Kidney (tissue), 14 donors: ENCODE results near the gene RPRD1B. TPM values are rescaled to one million over a fixed set of nuclear protein-coding genes. Genes with fewer than 3 reads are reported as not detected.

Experiments used
- DNase-seq, 5 donors: peaks; one replicate each; pipeline ENCODE4 v3.0.0-alpha.2; 2013 to 2020
- FAIRE-seq: peaks from 2 replicates; lab custom pipeline; 2012; peaks lifted over from hg19 to GRCh38; lab: Jason Lieb, UNC
- H3K27ac ChIP-seq, 2 donors: one replicate each; pipeline ENCODE4 v1.7.0; 2013; ENCODE audit warnings: low read depth in 2 of 2, low read length in 2 of 2, inconsistent platforms in 1 of 2
- H3K27me3 ChIP-seq: one replicate; pipeline ENCODE4 v1.7.1; 2013; ENCODE audit warnings: low read length, inconsistent platforms; ENCODE audit not compliant: control insufficient read depth, insufficient read depth
- H3K36me3 ChIP-seq, 3 donors: one replicate each; pipeline versions ENCODE4 v1.7.0 to v1.7.1; 2013; ENCODE audit warnings: low read length in 3 of 3, control low read depth in 1 of 3, inconsistent platforms in 1 of 3; ENCODE audit not compliant: insufficient read depth in 3 of 3, control insufficient read depth in 2 of 3
- H3K4me1 ChIP-seq, 3 donors: one replicate each; pipeline versions ENCODE4 v1.7.0 to v1.7.1; 2013; ENCODE audit warnings: low read length in 3 of 3, inconsistent platforms in 1 of 3, low read depth in 1 of 3; ENCODE audit not compliant: control insufficient read depth in 2 of 3, insufficient read depth in 2 of 3
- H3K4me3 ChIP-seq, 3 donors: one replicate each; pipeline versions ENCODE4 v1.7.0 to v1.8.1; 2013; ENCODE audit warnings: low read length in 3 of 3, control low read depth in 1 of 3, inconsistent platforms in 1 of 3
- H3K9ac ChIP-seq, 3 donors: one replicate each; pipeline versions ENCODE4 v1.7.0 to v1.7.1; 2013; ENCODE audit warnings: low read length in 3 of 3, control low read depth in 1 of 3, inconsistent platforms in 1 of 3
- H3K9me3 ChIP-seq, 3 donors: one replicate each; pipeline versions ENCODE4 v1.7.0 to v1.7.1; 2013; ENCODE audit warnings: low read length in 3 of 3, control low read depth in 1 of 3, inconsistent platforms in 1 of 3; ENCODE audit not compliant: control insufficient read depth in 2 of 3, insufficient read depth in 1 of 3
- intact Hi-C: fragments of 100-400 bp; cut with DNase I; formaldehyde crosslinking; loops from one replicate; pipeline ENCODE4 v1.11.1; 2022
- polyA plus RNA-seq: library from polyadenylated mRNA; stranded (reverse); fragments of 350-450 nt; fragmentation: Illumina TruSeq; extraction: RNeasy Lipid Tissue Mini Kit (QIAGEN cat#74804); gene quantifications from one replicate; pipeline ENCODE4 v1.2.3, GENCODE V29; 2014; ENCODE audit warnings: low read depth, low replicate concordance; ENCODE audit not compliant: insufficient read depth
- total RNA-seq: library from RNA; stranded (reverse); fragmentation: NEBNext Ultra II Directional; extraction: Animal tissue kit (Norgen Biotek cat#: 25700); gene quantifications from one replicate; pipeline ENCODE4 v1.2.1, GENCODE V29; 2021
- TF ChIP-seq, protein P1 (sequence below): IDR thresholded peaks from 3 replicates; pipeline ENCODE4 v1.5.1; 2012; ENCODE audit warnings: mild to moderate bottlenecking, moderate library complexity, borderline replicate concordance; ENCODE audit not compliant: insufficient read depth; ENCODE audit errors: extremely low read depth
- donor health status: control.
- donor health status: control.
- donor health status: control.
- donor health status: control.
- donor health status: control.
- donor health status: DM: yes; HTN: yes; CAD: no.
- donor health status: Normal renal cell carcinoma (clear cell type).

Gene RPRD1B
- total and polyA plus RNA-seq, 2 donors from 2014 or later: 13.4 to 34.4 TPM

DNA sequence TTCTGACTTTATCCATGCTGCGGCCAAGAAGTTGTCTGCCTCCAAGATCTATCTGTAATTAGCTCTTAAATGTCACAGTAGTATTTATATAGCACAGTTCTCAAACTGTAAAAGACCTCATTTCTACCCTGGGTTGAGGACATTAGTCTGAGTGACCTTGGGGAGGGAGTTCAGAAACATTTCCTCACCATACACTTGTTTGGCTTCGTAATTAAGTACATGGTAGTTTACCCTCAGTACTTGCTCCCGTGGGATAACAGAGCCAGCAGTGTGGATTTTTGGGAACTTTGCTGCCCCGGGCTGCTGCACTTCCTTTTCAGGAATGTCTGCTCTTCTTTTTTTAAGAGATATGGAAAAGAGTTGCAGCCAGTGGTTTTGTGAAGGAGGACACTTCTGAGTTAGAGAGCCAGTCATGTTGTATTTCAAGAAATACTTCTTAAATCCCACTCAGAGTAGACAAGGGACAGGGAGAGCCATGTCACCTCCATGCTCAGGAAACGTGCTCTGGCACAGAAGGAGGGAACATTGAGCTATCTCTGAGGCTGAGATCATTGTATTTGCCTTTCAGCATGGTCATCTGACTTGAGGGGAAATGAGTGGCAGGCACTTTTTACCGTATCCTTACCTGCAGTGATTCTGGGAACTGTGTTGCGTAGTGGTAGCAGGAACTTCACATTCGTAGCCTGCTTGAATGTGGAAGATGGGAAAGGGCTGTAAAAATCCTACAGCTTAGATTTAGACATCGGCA is 33.6 kb downstream of the RPRD1B start:
- peaks cover 6 to 52% (median 45%) of the 10 kb centered on the region in 3 donors for H3K36me3 ChIP-seq
- TF ChIP-seq, protein P1, sequence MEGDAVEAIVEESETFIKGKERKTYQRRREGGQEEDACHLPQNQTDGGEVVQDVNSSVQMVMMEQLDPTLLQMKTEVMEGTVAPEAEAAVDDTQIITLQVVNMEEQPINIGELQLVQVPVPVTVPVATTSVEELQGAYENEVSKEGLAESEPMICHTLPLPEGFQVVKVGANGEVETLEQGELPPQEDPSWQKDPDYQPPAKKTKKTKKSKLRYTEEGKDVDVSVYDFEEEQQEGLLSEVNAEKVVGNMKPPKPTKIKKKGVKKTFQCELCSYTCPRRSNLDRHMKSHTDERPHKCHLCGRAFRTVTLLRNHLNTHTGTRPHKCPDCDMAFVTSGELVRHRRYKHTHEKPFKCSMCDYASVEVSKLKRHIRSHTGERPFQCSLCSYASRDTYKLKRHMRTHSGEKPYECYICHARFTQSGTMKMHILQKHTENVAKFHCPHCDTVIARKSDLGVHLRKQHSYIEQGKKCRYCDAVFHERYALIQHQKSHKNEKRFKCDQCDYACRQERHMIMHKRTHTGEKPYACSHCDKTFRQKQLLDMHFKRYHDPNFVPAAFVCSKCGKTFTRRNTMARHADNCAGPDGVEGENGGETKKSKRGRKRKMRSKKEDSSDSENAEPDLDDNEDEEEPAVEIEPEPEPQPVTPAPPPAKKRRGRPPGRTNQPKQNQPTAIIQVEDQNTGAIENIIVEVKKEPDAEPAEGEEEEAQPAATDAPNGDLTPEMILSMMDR: no peak

DNA sequence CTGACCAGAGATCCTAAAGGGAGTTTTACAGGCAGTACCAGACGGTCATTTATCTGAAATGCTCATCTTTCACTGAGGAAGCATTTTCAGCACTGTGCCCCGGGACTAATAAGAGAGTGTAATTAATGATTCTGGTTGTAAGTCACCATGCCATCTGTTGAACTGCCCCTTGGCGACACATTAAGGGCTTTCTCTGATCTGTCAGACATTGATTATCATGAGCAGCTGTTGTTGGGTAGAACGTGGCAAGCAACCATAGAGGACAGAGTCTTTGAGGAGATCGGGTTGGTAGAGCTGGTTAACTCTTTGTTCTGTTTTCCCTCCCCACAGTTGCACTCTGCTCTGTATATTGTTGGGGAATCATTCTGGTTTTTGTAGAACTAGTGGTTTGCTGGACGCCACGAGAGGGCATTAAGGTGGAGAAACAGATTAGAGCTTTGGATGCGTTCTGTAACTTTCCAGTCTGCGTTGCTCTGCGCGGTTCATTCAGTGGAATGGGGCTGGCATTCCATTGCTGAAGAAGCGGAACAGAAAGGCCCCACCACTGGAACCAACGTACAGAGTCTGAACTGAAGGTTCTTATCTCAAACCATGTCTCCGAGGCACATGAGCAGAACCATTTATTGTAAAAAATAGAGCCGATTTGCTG is 34.3 kb downstream of the RPRD1B start:
- no peak for FAIRE-seq
- Histone ChIP-seq H3K4me3 (no peak overlapping the region), H3K27ac (no peak overlapping the region), H3K9me3 (no peaks in the 10 kb centered on the region), H3K4me1 (peaks cover 0 to 4% (median 0%) of the 10 kb centered on the region in 3 donors), H3K36me3 (peaks cover 6 to 50% (median 45%) of the 10 kb centered on the region in 3 donors), H3K9ac (no peak overlapping the region), H3K27me3 (no peaks in the 10 kb centered on the region)
- TF ChIP-seq, protein P1: no peak
- no peak for DNase-seq
- intact Hi-C loops: no loop called here

More for the DNA sequence above, 33.6 kb downstream of the RPRD1B start:
- intact Hi-C loops: no loop called here
- Histone ChIP-seq H3K4me1 (peaks cover 0 to 4% (median 0%) of the 10 kb centered on the region in 3 donors), H3K9me3 (no peaks in the 10 kb centered on the region), H3K27me3 (no peaks in the 10 kb centered on the region), H3K27ac (no peak overlapping the region), H3K9ac (no peak overlapping the region), H3K4me3 (no peak overlapping the region)
- DNase-seq: no peak
- FAIRE-seq: no peak

DNA sequence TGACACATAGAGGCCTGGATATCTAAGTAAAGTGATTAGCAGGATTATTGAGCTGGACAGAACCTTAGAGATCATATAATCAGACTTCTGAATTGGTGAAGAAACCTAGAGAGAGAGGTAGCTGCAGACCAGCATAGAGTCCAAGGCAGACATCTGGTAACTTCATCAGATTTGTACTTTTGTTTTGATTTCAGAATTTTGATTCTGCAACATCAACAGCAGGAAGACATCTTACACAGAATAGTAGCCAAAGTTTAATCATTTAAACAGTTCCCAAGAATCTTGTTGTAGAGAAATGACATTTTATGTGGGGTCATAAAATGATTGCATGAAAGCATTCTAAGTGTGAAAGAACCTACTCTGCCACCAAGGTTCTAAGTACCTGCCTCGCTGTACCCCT is 39.4 kb downstream of the RPRD1B start:
- FAIRE-seq: no peak
- peaks cover 0 to 5% (median 0%) of the 10 kb centered on the region in 3 donors for H3K4me1 ChIP-seq
- DNase-seq: no peak
- H3K27me3 ChIP-seq: no peaks in the 10 kb centered on the region
- intact Hi-C loops: loop anchor here (10.0 kb wide), 1 partner anchor 92 kb away; the partner anchor contains the start of gene TGM2
- H3K27ac ChIP-seq: no peak overlapping the region
- H3K9me3 ChIP-seq: no peaks in the 10 kb centered on the region
- H3K4me3 ChIP-seq: no peak overlapping the region
- no peak overlapping the region for H3K9ac ChIP-seq
- TF ChIP-seq, protein P1: no peak
- H3K36me3 ChIP-seq: peaks cover 8 to 28% (median 15%) of the 10 kb centered on the region in 3 donors
